ENCODE data around the gene SLC35B1. TPM values are rescaled to one million over a fixed set of nuclear protein-coding genes. Genes with fewer than 3 reads are reported as not detected.

SLC35B1 gene
- total RNA-seq (10 to 100 TPM; 82.8 to 88.9 TPM), polyA plus RNA-seq (34.6 TPM)

DNA sequence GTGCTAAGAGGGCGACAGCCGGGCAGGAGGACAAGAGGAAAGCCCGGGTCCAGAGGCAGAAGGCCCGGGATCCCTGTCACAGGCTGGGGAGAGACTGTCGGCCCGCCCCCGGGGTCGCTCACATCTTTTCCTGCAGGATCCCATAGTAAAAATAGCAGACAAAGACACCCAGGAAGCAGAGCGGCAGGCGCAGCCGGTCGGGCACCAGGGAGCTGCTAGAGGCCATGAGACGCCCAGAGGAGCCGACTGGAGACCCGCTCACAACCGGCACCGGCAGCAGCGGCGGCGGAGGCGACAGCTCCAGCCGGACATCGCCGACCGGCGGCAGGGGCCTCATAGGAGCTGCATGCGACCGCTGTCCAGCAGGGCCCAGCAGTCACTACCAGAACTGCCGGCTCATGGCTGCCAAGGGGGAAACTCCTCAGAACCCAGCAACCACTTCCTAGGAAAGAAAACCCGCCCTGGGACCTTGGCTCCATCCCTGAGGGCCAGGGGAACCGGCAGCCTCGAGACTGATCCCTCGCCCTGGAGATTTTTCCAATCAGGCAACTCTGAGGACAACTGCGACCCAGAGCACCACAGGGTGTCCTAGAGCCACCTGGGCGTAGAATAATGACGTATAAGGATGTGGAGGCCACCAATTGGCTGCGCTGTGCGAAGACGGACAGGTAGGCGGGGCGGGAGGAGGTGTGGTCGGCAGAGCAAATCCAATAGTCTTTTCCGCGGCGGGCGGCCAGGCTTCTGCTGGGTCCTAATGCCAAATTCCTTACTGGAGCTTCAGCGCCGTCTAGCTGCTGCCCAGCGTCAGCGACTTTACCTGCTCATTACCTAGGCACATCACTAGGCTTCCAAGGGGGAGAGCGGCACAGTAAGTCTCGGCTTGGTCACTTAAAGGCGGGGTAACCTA lies at the start of gene SLC35B1:
SLC35B1 (minus strand) TSS at position 357 of the 907 bp plus-strand sequence; CDS start at position 226, 131 bp downstream.
- H3K4me1 ChIP-seq (ENCODE audit: insufficient read depth, low read length): peaks cover 26% of the 10 kb centered on the region
- peak within 1 kb of the TSS; percentile 96 for H3K27ac ChIP-seq (ENCODE audit: low read depth, low read length)
- CTCF ChIA-PET: interaction anchor here (0.7 to 3.0 kb wide), 34 partner anchors 8 to 386 kb away, joined by 3 to 37 read pairs (median 4); partner anchors contain the start of genes FAM117A, KAT7 and SPOP
- Mint-ChIP-seq H3K27ac (peak within 1 kb of the TSS; percentile 88 to 99 (median 98)), H3K9me3 (no peaks in the 10 kb centered on the region), H3K4me3 (peak within 1 kb of the TSS; percentile 83 to 95 (median 92)), H3K27me3 (peaks cover 0 to 2% of the 10 kb centered on the region in 2 donors), H3K4me1 (peaks cover 42 to 58% (median 54%) of the 10 kb centered on the region in 3 donors), H3K36me3 (peaks cover 4 to 85% (median 16%) of the 10 kb centered on the region in 3 donors)
- POLR2A ChIA-PET: interaction anchor here (0.6 to 2.8 kb wide), 14 partner anchors 8 to 386 kb away, joined by 3 to 36 read pairs (median 5); partner anchors contain the start of genes FAM117A and KAT7
- DNase-seq: peak; percentile 97 to 99 (median 98)
- H3K4me3 ChIP-seq (ENCODE audit: low read length): peak within 1 kb of the TSS; percentile 86
- no peaks in the 10 kb centered on the region for H3K27me3 ChIP-seq (ENCODE audit: insufficient read depth, low read length, poor library complexity, severe bottlenecking)
- H3K36me3 ChIP-seq (ENCODE audit: insufficient read depth, low read length): peaks cover 44% of the 10 kb centered on the region
- no peaks in the 10 kb centered on the region for H3K9me3 ChIP-seq (ENCODE audit: low read length)

DNA sequence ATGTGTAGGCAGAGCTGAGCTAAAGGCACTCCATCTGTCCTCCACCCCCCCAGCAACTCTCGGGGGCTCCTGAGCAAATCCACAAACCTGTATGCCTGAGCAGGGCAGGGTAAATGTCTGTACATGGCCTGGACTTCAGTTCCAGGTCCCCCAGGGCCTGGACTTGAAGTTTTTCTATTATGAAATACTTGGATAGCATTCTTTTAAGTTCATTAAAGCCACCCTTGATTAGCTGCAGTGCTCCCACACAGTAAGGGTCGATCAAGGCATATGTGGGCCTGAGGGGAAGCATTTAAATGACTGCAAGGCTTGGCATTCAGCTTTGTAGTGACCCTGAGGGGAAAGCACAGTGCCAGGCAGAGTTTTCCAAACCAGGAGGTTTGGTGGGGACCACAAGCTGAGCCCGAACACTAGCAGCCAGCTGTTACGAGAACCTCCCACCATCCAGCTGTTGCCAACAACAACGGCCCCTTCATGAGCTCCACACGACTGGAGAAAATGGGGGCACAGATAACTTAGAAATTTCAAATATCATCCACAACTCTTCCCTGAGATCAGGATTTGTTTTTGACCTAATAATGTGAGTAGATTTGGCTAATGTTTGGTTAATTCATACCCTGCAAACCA lies 49.5 kb upstream of the SLC35B1 start:
- Histone ChIP-seq H3K36me3 (ENCODE audit: insufficient read depth, low read length) (no peaks in the 10 kb centered on the region), H3K27me3 (ENCODE audit: insufficient read depth, low read length, poor library complexity, severe bottlenecking) (no peaks in the 10 kb centered on the region), H3K4me1 (ENCODE audit: insufficient read depth, low read length) (peaks cover 92% of the 10 kb centered on the region), H3K9me3 (ENCODE audit: low read length) (no peaks in the 10 kb centered on the region), H3K4me3 (ENCODE audit: low read length) (no peak overlapping the region), H3K27ac (ENCODE audit: low read depth, low read length) (peak overlapping the region; percentile 1)
- Mint-ChIP-seq H3K4me1 (peaks cover 83 to 93% (median 90%) of the 10 kb centered on the region in 3 donors), H3K4me3 (peak overlapping the region in 3 of 7 donors; percentile 5 to 19 (median 9)), H3K9me3 (no peaks in the 10 kb centered on the region), H3K27me3 (no peaks in the 10 kb centered on the region), H3K27ac (peak overlapping the region; percentile 19 to 95 (median 82)), H3K36me3 (peaks cover 6 to 67% (median 6%) of the 10 kb centered on the region in 3 donors)
- ChIA-PET POLR2A (interaction anchor here (0.6 to 1.7 kb wide), 4 partner anchors 9 to 49 kb away, joined by 3 to 4 read pairs (median 4); no protein-coding TSS in a partner anchor), CTCF (interaction anchor here (0.9 to 3.6 kb wide), 4 partner anchors 10 to 49 kb away, joined by 5 to 18 read pairs (median 8); partner anchors contain the start of gene SLC35B1)
- no peak for DNase-seq

GRCh38 chr17:49756323-49757150 lies 48.8 kb upstream of the SLC35B1 start:
- no peaks in the 10 kb centered on the region for H3K27me3 ChIP-seq (ENCODE audit: insufficient read depth, low read length, poor library complexity, severe bottlenecking)
- Mint-ChIP-seq H3K36me3 (peaks cover 6 to 69% (median 6%) of the 10 kb centered on the region in 3 donors), H3K27ac (peak overlapping the region in 7 of 8 donors; percentile 43 to 95 (median 87)), H3K27me3 (no peaks in the 10 kb centered on the region), H3K4me3 (peak overlapping the region in 5 of 7 donors; percentile 2 to 74 (median 53)), H3K9me3 (no peaks in the 10 kb centered on the region), H3K4me1 (peaks cover 80 to 93% (median 87%) of the 10 kb centered on the region in 3 donors)
- peak overlapping the region; percentile 1 for H3K27ac ChIP-seq (ENCODE audit: low read depth, low read length)
- no peak for DNase-seq
- H3K4me3 ChIP-seq (ENCODE audit: low read length): no peak overlapping the region
- H3K4me1 ChIP-seq (ENCODE audit: insufficient read depth, low read length): peaks cover 88% of the 10 kb centered on the region
- H3K36me3 ChIP-seq (ENCODE audit: insufficient read depth, low read length): no peaks in the 10 kb centered on the region
- no peaks in the 10 kb centered on the region for H3K9me3 ChIP-seq (ENCODE audit: low read length)
- POLR2A ChIA-PET: interaction anchor here (0.6 to 1.5 kb wide), 7 partner anchors 8 to 51 kb away, joined by 3 to 6 read pairs (median 4); no protein-coding TSS in a partner anchor
- CTCF ChIA-PET: interaction anchor here (0.9 to 3.6 kb wide), 5 partner anchors 9 to 186 kb away, joined by 3 to 18 read pairs (median 6); partner anchors contain the start of gene SLC35B1

GRCh38 chr17:49755663-49756283 lies 48.0 kb upstream of the SLC35B1 start:
- H3K9me3 Mint-ChIP-seq: no peaks in the 10 kb centered on the region
- H3K27me3 Mint-ChIP-seq: no peaks in the 10 kb centered on the region
- H3K4me1 ChIP-seq (ENCODE audit: insufficient read depth, low read length): peaks cover 83% of the 10 kb centered on the region
- H3K36me3 Mint-ChIP-seq: peaks cover 6 to 69% (median 6%) of the 10 kb centered on the region in 3 donors
- peaks cover 72 to 88% (median 82%) of the 10 kb centered on the region in 3 donors for H3K4me1 Mint-ChIP-seq
- H3K36me3 ChIP-seq (ENCODE audit: insufficient read depth, low read length): no peaks in the 10 kb centered on the region
- H3K4me3 Mint-ChIP-seq: peak overlapping the region; percentile 1 to 83 (median 10)
- no peaks in the 10 kb centered on the region for H3K9me3 ChIP-seq (ENCODE audit: low read length)
- no peak for DNase-seq
- POLR2A ChIA-PET: interaction anchor here (0.7 to 1.0 kb wide), 3 partner anchors 18 to 52 kb away, joined by 3 to 6 read pairs (median 5); no protein-coding TSS in a partner anchor
- H3K27ac ChIP-seq (ENCODE audit: low read depth, low read length): no peak overlapping the region
- CTCF ChIA-PET: interaction anchor here (1.0 to 3.6 kb wide), 3 partner anchors 8 to 186 kb away, joined by 3 to 18 read pairs (median 11); no protein-coding TSS in a partner anchor
- H3K4me3 ChIP-seq (ENCODE audit: low read length): peak overlapping the region; percentile 24
- peak overlapping the region; percentile 43 to 95 (median 87) for H3K27ac Mint-ChIP-seq
- no peaks in the 10 kb centered on the region for H3K27me3 ChIP-seq (ENCODE audit: insufficient read depth, low read length, poor library complexity, severe bottlenecking)

- POLR2A ChIA-PET: no interaction called here
- Histone ChIP-seq H3K9me3 (ENCODE audit: low read length) (no peaks in the 10 kb centered on the region), H3K4me3 (ENCODE audit: low read length) (no peak overlapping the region), H3K27me3 (ENCODE audit: insufficient read depth, low read length, poor library complexity, severe bottlenecking) (no peaks in the 10 kb centered on the region), H3K27ac (ENCODE audit: low read depth, low read length) (no peak overlapping the region), H3K4me1 (ENCODE audit: insufficient read depth, low read length) (peaks cover 83% of the 10 kb centered on the region), H3K36me3 (ENCODE audit: insufficient read depth, low read length) (no peaks in the 10 kb centered on the region)
- no peak for DNase-seq
- CTCF ChIA-PET: interaction anchor here (1.1 to 1.7 kb wide), 2 partner anchors 10 to 14 kb away, joined by 3 to 4 read pairs; no protein-coding TSS in a partner anchor
- H3K27me3 Mint-ChIP-seq: no peaks in the 10 kb centered on the region
- H3K27ac Mint-ChIP-seq: peak overlapping the region; percentile 78 to 97 (median 85)
- H3K9me3 Mint-ChIP-seq: no peaks in the 10 kb centered on the region
- H3K4me1 Mint-ChIP-seq: peaks cover 68 to 87% (median 82%) of the 10 kb centered on the region in 3 donors
- H3K4me3 Mint-ChIP-seq: peak overlapping the region in 5 of 7 donors; percentile 13 to 87 (median 55)
- peaks cover 6 to 62% (median 6%) of the 10 kb centered on the region in 3 donors for H3K36me3 Mint-ChIP-seq
Observed at GRCh38 chr17:49753959-49754391, 46.2 kb upstream of the SLC35B1 start.

DNA sequence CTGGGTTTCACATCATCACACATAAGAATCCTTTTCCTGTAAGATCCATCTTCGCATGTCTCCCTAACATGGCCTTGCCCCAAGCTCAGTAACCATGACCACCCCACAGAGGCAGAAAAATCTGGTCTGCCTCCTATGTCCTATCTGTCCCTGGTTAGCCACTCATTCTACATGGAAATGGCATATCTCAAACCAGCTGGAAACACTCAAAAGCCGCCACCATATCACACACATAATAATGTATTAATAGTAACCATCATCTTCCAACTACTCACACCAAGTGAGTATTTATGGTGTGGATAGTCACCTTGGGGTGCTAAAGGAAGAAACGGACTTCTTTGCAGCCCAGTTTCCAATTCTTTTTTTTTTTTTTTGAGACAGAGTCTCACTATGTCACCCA lies 44.7 kb upstream of the SLC35B1 start:
- Mint-ChIP-seq H3K4me1 (peaks cover 73 to 92% (median 89%) of the 10 kb centered on the region in 3 donors), H3K9me3 (no peaks in the 10 kb centered on the region), H3K36me3 (peaks cover 3 to 58% (median 6%) of the 10 kb centered on the region in 3 donors), H3K4me3 (peak overlapping the region in 5 of 7 donors; percentile 3 to 60 (median 23)), H3K27ac (peak overlapping the region; percentile 78 to 93 (median 84)), H3K27me3 (no peaks in the 10 kb centered on the region)
- ChIA-PET CTCF (interaction anchor here (0.6 to 1.7 kb wide), 6 partner anchors 10 to 437 kb away, joined by 3 to 5 read pairs (median 4); partner anchors contain the start of gene SLC35B1), POLR2A (interaction anchor here (0.6 to 1.2 kb wide), 5 partner anchors 10 to 97 kb away, joined by 3 to 8 read pairs (median 3); partner anchors contain the start of gene KAT7)
- H3K4me3 ChIP-seq (ENCODE audit: low read length): no peak overlapping the region
- H3K27me3 ChIP-seq (ENCODE audit: insufficient read depth, low read length, poor library complexity, severe bottlenecking): no peaks in the 10 kb centered on the region
- no peak for DNase-seq
- no peaks in the 10 kb centered on the region for H3K9me3 ChIP-seq (ENCODE audit: low read length)
- H3K4me1 ChIP-seq (ENCODE audit: insufficient read depth, low read length): peaks cover 90% of the 10 kb centered on the region
- H3K36me3 ChIP-seq (ENCODE audit: insufficient read depth, low read length): no peaks in the 10 kb centered on the region
- H3K27ac ChIP-seq (ENCODE audit: low read depth, low read length): no peak overlapping the region

All from CD8-positive, alpha-beta memory T cell (primary cell).